Gastrocnemius medialis (tissue), 4 donors: ENCODE data around the gene KCNJ4.

ENCODE experiments used
- POLR2A ChIP-seq, 2 donors: fragments of 450-650 bp; IDR thresholded peaks; one replicate each; pipeline ENCODE4 v1.6.1; 2017; ENCODE audit warnings: antibody characterized with exemption in 2 of 2, mild to moderate bottlenecking in 2 of 2, moderate library complexity in 2 of 2
- TF ChIP-seq, protein P1 (sequence below), 5 experiments: fragments of 450-650 bp in 3 of 5; fragments of 200-600 bp in 2 of 5; sonication (generic) in 2 of 5; IDR thresholded peaks in 4 of 5; conservative IDR thresholded peaks in 1 of 5; 1 replicate in 4 of 5; 2 replicates in 1 of 5; pipeline ENCODE4 v1.5.1; 2016 to 2019; ENCODE audit warnings: antibody characterized with exemption in 5 of 5, mild to moderate bottlenecking in 3 of 5, moderate library complexity in 3 of 5

DNA sequence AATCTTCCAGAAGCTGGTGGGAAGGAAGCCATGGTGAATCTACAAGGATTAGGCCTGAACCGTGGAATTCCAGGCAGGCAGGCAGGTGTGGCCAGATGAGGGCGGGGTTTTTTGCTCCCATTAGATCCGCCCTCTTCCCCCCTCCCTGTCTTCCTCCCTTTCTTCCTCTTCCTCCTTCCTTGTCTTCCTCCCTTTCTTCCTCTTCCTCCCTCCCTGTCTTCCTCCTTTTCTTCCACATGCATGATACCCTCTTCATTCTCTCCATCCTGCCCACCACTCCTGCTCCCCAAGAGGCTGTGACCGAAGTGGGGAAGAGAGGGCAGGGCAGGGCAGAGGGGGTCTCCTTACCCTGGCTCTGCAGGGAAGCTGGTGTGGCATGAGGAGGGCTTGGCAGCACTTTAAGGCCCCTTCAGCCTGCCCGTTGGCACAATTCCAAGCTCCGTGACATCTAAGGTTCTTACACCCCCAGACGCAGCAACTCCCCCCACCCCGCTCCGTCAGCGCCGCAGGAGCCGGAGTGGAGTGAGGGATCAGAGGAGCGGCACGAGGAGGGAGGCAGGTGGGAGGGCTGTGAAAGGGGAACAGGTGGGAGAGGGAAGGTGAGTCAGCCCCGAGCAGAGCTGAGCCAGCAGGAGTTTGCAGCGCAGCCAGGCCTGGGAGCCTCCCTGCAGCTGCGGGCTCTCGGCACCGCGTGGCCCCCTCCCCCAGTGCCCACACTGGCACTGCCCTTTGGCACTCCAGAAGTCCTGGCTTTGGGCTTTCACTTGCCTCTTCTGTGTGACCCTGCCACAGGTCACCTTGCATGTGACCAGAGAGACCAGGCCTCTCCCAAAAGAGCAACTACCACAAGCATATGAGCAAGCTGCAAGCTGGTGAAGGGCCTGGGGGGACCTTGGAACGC is 32.1 kb downstream of the KCNJ4 start:
- TF ChIP-seq, protein P1, sequence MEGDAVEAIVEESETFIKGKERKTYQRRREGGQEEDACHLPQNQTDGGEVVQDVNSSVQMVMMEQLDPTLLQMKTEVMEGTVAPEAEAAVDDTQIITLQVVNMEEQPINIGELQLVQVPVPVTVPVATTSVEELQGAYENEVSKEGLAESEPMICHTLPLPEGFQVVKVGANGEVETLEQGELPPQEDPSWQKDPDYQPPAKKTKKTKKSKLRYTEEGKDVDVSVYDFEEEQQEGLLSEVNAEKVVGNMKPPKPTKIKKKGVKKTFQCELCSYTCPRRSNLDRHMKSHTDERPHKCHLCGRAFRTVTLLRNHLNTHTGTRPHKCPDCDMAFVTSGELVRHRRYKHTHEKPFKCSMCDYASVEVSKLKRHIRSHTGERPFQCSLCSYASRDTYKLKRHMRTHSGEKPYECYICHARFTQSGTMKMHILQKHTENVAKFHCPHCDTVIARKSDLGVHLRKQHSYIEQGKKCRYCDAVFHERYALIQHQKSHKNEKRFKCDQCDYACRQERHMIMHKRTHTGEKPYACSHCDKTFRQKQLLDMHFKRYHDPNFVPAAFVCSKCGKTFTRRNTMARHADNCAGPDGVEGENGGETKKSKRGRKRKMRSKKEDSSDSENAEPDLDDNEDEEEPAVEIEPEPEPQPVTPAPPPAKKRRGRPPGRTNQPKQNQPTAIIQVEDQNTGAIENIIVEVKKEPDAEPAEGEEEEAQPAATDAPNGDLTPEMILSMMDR (IDR thresholded peaks at IDR 0.05 in 4 of 5, conservative IDR thresholded peaks at IDR 0.05 in 1 of 5), result no peak
- no peak for TF ChIP-seq POLR2A (IDR thresholded peaks at IDR 0.05)
